Stimulated activated CD4-positive, alpha-beta T cell treated with anti-CD3 and anti-CD28 coated beads, TNF-alpha, amount 100 ng/mL, for 1 hour (primary cell): ENCODE measurements around the gene MKLN1.
"Not testable (repeated sequence)": the region's sequence is repeated elsewhere in the genome, so short reads cannot be mapped to it uniquely, and the experiment has no call there.

Source experiments
- DNase-seq, 3 donors: peaks; one replicate each; pipeline ENCODE4 v3.0.0-alpha.2; 2020; ENCODE audit warnings: low read depth in 3 of 3, low spot score in 1 of 3

Gene MKLN1

GRCh38 chr7:131455546-131455945 lies 127.9 kb downstream of the MKLN1 start:
- DNase-seq, result no peak

- no peak for DNase-seq
These were observed 128.7 kb downstream of the MKLN1 start for GRCh38 chr7:131456338-131456737.

DNA sequence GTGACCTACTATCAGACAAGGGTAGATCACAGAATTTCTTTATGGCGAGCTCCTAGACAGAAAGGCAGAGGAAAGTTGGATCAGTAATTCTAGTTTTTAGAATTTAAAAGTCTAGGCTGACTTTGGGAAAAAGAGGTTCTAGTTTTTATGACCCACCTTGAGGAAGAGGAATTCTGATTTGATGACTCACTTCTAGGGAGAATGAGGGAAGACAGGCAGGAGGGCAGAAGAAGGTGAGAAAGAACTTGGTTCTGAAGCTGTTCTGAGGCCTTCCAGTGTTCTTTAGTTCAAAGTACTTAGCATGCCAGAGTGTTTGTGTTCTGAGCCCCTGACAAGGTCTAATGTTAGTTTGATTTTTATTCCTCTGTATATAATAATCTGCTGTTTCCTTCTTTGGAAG lies 131.6 kb downstream of the MKLN1 start:
- no peak for DNase-seq

DNA sequence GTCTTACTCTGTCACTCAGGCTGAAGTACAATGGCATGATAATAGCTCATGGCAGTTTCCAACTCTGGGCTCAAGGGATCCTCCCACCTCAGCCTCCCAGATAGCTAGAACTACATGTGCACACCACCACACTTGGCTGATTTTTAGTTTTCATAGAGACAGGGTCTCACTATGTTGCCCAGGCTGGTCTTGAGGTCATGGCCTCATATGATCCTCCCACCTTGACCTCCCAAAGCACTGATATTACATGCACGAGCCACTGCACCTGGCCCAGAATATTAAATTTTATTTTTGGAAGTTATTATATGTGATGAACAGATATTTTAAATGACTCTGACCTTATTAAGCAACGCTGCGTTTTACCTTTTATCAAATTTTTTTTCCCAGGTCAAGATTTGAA lies 134.4 kb downstream of the MKLN1 start:
- DNase-seq, result no peak

- not testable (repeated sequence) for DNase-seq
These were observed 135.0 kb downstream of the MKLN1 start for GRCh38 chr7:131462715-131463114.

- DNase-seq, result no peak
These were observed 139.2 kb downstream of the MKLN1 start for GRCh38 chr7:131466735-131467365.

GRCh38 chr7:131467788-131468187 lies 140.1 kb downstream of the MKLN1 start:
- DNase-seq, result no peak

- no peak for DNase-seq
These were observed 143.8 kb downstream of the MKLN1 start for GRCh38 chr7:131471250-131472004.

GRCh38 chr7:131476740-131477139 lies 149.1 kb downstream of the MKLN1 start:
- DNase-seq, result no peak

GRCh38 chr7:131480384-131481315 lies 153.0 kb downstream of the MKLN1 start:
- no peak for DNase-seq

- DNase-seq, result no peak
These were observed 155.1 kb downstream of the MKLN1 start for GRCh38 chr7:131482800-131483199.

DNA sequence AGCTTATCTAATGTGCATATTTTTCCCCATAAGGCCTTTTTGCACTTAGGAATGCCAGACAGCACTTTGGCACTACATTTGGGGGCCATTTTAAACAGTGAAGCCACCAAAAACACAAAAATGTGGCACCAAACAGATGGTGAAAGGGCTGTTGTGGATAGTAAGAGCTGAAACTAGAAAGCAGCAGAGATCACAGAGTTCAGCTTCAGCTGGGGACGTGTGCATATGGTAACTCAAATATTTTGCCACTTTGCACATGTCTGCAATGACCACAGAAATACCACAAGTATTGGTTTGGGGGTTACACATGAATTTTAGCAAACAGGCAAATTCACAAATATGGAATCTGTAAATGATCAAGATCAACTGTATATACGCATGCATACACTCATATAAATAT lies 155.9 kb downstream of the MKLN1 start:
- no peak for DNase-seq

DNA sequence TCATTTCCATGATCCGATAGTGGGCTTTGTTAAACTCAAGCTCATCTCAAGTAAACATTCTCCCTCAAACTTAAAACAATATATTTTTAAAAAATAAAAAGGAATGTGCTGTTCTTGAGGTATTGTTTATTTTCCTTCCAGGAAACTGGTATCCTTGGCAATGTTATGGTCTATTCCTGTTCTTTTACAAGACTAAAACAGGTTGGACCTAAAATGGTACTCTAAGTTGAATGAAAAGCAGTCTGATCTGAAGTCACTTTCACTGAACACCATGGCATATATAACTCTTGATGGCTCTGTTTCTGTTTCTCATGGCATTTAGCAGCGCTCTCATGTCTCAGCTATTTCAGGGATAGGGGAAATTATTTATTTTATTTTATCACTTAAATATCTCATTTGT lies 158.7 kb downstream of the MKLN1 start:
- DNase-seq, result no peak

DNA sequence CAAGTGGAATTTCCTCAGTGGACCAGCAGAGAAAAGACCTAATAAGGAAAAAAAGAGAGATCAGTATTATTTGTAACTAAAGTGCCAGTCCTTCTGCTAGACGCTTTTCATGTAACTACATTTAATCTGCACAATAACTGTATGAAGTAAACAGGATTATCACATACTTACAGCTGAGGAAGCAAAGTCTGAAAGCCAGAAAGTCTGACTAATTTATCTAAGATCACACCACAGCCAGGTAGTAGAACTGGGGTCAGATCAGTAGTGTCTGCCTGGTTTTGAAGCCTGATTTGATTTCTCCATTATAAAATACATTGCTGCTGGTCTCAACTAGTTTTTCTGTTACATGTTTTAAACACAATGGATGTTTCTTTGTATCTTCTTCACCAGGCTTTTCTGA lies 159.5 kb downstream of the MKLN1 start:
- DNase-seq, result no peak

DNA sequence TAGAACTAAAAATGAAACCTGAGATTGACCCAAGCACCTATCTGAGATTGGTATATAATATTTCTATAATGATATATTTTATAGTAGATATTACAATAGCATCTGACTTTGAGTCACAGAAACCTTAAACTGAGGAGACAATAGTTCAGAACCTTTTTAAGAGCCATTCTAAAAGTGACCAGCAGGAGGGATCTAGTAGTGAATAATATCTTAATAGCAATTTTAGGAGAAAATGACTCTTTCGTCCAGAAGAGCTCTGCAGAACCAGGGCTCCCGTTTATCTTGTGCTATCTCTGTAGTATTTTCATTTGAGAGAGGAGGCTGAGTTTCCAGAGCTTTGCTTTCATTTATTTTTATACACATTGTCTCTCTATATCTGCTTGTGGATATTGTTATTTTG lies 160.7 kb downstream of the MKLN1 start:
- DNase-seq, result no peak

GRCh38 chr7:131489196-131489595 lies 161.5 kb downstream of the MKLN1 start:
- DNase-seq, result no peak

DNA sequence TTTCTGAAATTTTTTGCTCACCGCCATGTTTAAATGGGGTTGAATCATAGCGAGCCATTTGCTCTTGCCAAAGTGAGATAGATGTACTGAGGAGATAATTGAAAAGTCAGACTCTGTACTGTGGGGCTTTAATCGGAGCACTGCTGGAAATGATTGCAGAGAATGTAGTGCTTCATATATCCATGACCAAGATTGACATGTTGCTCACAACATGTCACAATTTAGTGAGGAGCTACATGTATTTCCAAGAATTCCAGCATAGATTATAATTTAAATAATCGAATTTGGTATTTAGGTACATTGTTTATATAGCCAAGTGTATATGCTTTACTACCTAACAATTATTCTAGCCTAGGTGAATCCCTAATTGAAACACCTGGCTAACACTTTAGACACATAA lies 162.2 kb downstream of the MKLN1 start:
- DNase-seq, result no peak

GRCh38 chr7:131493081-131493480 lies 165.4 kb downstream of the MKLN1 start:
- no peak for DNase-seq

DNA sequence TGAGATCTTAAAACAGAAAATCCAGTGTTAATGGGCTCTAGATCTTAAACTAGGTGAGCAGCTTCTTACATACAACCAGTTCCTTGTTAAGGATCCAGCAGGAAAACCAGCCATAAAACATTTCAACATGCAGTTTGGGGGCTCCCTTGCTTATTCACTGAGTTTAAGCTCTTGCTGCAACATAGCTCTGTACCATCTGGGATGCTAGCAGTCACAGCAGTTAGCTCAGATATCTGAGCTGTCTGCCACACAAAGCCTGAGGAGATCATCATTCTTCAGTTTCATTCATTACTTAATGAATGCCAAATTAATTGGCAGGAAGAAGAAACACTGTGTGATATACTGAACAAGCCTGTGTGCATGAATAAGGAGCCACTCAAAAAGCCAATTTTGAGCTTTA lies 165.9 kb downstream of the MKLN1 start:
- no peak for DNase-seq

GRCh38 chr7:131494182-131494581 lies 166.5 kb downstream of the MKLN1 start:
- DNase-seq, result no peak

DNA sequence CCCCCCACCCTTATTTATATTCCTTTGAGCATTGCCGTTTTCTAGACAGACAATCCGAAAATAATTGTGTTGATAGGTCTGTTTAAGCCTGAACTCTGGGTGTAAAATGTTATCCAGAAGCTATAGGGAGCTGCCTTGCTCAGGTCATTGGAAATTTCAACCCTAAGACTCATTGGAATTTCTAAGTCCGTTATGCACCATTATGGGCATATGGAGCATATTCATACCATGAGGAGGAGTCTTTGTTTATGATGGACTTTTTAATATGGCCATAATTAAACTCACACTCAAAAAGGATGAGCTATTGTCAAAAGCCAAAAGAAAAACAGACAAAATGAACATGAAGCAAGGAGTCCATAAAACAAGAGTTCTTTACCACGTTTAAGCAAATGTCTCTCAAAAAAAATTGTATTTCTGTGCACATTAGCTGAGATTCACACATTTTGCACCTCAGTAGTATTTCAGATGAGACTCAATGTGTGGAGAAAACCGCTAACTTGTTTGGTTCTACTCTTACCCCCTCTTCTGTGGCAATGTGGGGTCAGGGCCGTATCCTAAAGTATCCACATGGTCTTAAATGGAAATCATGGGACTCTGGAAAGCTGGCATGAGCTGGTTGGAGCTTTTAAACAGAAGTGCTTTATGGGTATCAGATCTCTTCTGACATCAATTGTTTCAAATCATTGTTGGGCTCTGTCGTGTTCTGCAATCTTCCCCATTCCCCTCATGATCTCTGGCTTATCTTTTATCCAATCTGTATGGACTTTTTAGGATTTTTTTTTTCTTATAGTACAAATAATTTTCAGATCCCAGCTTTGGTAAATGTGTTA lies 168.2 kb downstream of the MKLN1 start:
- DNase-seq, result no peak
